Measurements from ENCODE around the gene PDIA2. TPM values are rescaled to one million over a fixed set of nuclear protein-coding genes. Genes with fewer than 3 reads are reported as not detected.

PDIA2 gene
- total and polyA plus RNA-seq, 7 donors = 0.60 to 5.5 (median 0.82) TPM; not detected in 1

Other genes with a start within 250 kb of the PDIA2 start
- gene POLR3K, start 229.6 kb upstream of the PDIA2 start, total RNA-seq = 1 to 10 TPM; 1.7 to 6.4 (median 5.0) TPM
- gene POLR3K, start 229.6 kb upstream of the PDIA2 start, polyA plus RNA-seq = 10 to 100 TPM; 11.4 to 22.1 (median 11.8) TPM
- gene SNRNP25, start 229.3 kb upstream of the PDIA2 start, total RNA-seq = 10 to 100 TPM; 23.0 to 36.5 (median 32.4) TPM
- 10 to 100 TPM; 26.4 to 41.7 (median 38.8) TPM for gene SNRNP25, start 229.3 kb upstream of the PDIA2 start, polyA plus RNA-seq
- 10 to 100 TPM; 16.8 to 42.1 (median 19.6) TPM for gene RHBDF1, start 210.5 kb upstream of the PDIA2 start, total RNA-seq
- gene RHBDF1, start 210.5 kb upstream of the PDIA2 start, polyA plus RNA-seq = 10 to 100 TPM in 1 of 3 donors, 1 to 10 TPM in 2; 6.0 to 22.3 (median 6.0) TPM
- 100 to 1,000 TPM in 2 of 4 donors, 10 to 100 TPM in 2; 74.3 to 118 (median 100.0) TPM for gene MPG, start 204.9 kb upstream of the PDIA2 start, total RNA-seq
- 10 to 100 TPM; 52.2 to 72.7 (median 72.5) TPM for gene MPG, start 204.9 kb upstream of the PDIA2 start, polyA plus RNA-seq
- 10 to 100 TPM; 10.2 to 22.8 (median 15.7) TPM for gene NPRL3, start 144.5 kb upstream of the PDIA2 start, total RNA-seq
- gene NPRL3, start 144.5 kb upstream of the PDIA2 start, polyA plus RNA-seq = 10 to 100 TPM in 1 of 3 donors, 1 to 10 TPM in 2; 4.8 to 22.8 (median 6.2) TPM
- gene HBZ, start 130.5 kb upstream of the PDIA2 start, total RNA-seq = not detected
- gene HBZ, start 130.5 kb upstream of the PDIA2 start, polyA plus RNA-seq = under 1 TPM in 1 of 3 donors, not detected in 2; 0.10 TPM
- not detected for gene HBM, start 117.2 kb upstream of the PDIA2 start, total RNA-seq
- gene HBM, start 117.2 kb upstream of the PDIA2 start, polyA plus RNA-seq = not detected
- 100 to 1,000 TPM in 1 of 4 donors, 1 to 10 TPM in 2, not detected in 1; 3.7 to 109 (median 8.2) TPM for gene HBA2, start 110.3 kb upstream of the PDIA2 start, total RNA-seq
- gene HBA2, start 110.3 kb upstream of the PDIA2 start, polyA plus RNA-seq = 1 to 10 TPM; 4.2 to 7.1 (median 5.3) TPM
- gene HBA1, start 106.5 kb upstream of the PDIA2 start, total RNA-seq = 1 to 10 TPM in 1 of 4 donors, not detected in 3; 4.1 TPM
- gene HBA1, start 106.5 kb upstream of the PDIA2 start, polyA plus RNA-seq = 1 to 10 TPM in 1 of 3 donors, not detected in 2; 1.7 TPM
- not detected for gene HBQ1, start 102.7 kb upstream of the PDIA2 start, total RNA-seq
- under 1 TPM in 1 of 3 donors, not detected in 2; 0.19 TPM for gene HBQ1, start 102.7 kb upstream of the PDIA2 start, polyA plus RNA-seq
- gene LUC7L, start 53.7 kb upstream of the PDIA2 start, total RNA-seq = 100 to 1,000 TPM in 2 of 4 donors, 10 to 100 TPM in 2; 48.9 to 138 (median 88.4) TPM
- 10 to 100 TPM; 21.0 to 58.7 (median 28.2) TPM for gene LUC7L, start 53.7 kb upstream of the PDIA2 start, polyA plus RNA-seq
- gene FAM234A, start 48.3 kb upstream of the PDIA2 start, total RNA-seq = 10 to 100 TPM; 38.3 to 82.5 (median 62.1) TPM
- 10 to 100 TPM; 12.6 to 74.0 (median 25.7) TPM for gene FAM234A, start 48.3 kb upstream of the PDIA2 start, polyA plus RNA-seq
- gene RGS11, start 7.2 kb upstream of the PDIA2 start, total RNA-seq = 10 to 100 TPM in 2 of 4 donors, 1 to 10 TPM in 2; 6.4 to 24.9 (median 9.5) TPM
- 1 to 10 TPM in 2 of 3 donors, under 1 TPM in 1; 0.23 to 4.0 (median 1.8) TPM for gene RGS11, start 7.2 kb upstream of the PDIA2 start, polyA plus RNA-seq
- 1 to 10 TPM; 3.5 to 5.7 (median 5.0) TPM for gene ARHGDIG, start 2.6 kb upstream of the PDIA2 start, total RNA-seq
- 1 to 10 TPM in 2 of 3 donors, not detected in 1; 1.6 to 5.2 TPM for gene ARHGDIG, start 2.6 kb upstream of the PDIA2 start, polyA plus RNA-seq
- gene AXIN1, start 69.6 kb downstream of the PDIA2 start, total RNA-seq = 10 to 100 TPM; 17.9 to 29.9 (median 20.9) TPM
- 10 to 100 TPM; 28.2 to 33.4 (median 30.3) TPM for gene AXIN1, start 69.6 kb downstream of the PDIA2 start, polyA plus RNA-seq
- gene MRPL28, start 87.4 kb downstream of the PDIA2 start, total RNA-seq = 10 to 100 TPM; 49.6 to 77.4 (median 62.0) TPM
- gene MRPL28, start 87.4 kb downstream of the PDIA2 start, polyA plus RNA-seq = 10 to 100 TPM; 74.5 to 95.9 (median 78.4) TPM
- gene PGAP6, start 98.8 kb downstream of the PDIA2 start, total RNA-seq = 10 to 100 TPM; 20.7 to 26.6 (median 22.7) TPM
- 100 to 1,000 TPM in 1 of 3 donors, 10 to 100 TPM in 2; 61.9 to 109 (median 70.3) TPM for gene PGAP6, start 98.8 kb downstream of the PDIA2 start, polyA plus RNA-seq
- gene NME4, start 114.0 kb downstream of the PDIA2 start, total RNA-seq = 100 to 1,000 TPM; 138 to 281 (median 191) TPM
- gene NME4, start 114.0 kb downstream of the PDIA2 start, polyA plus RNA-seq = 10 to 100 TPM; 39.6 to 55.3 (median 46.7) TPM
- gene DECR2, start 118.7 kb downstream of the PDIA2 start, total RNA-seq = 10 to 100 TPM; 15.0 to 21.6 (median 16.4) TPM
- gene DECR2, start 118.7 kb downstream of the PDIA2 start, polyA plus RNA-seq = 10 to 100 TPM; 30.6 to 39.1 (median 31.9) TPM
- gene RAB11FIP3, start 142.5 kb downstream of the PDIA2 start, total RNA-seq = 10 to 100 TPM; 20.0 to 44.9 (median 28.9) TPM
- gene RAB11FIP3, start 142.5 kb downstream of the PDIA2 start, polyA plus RNA-seq = 10 to 100 TPM; 10.6 to 24.1 (median 13.2) TPM
- gene CAPN15, start 244.5 kb downstream of the PDIA2 start, total RNA-seq = 10 to 100 TPM; 10.3 to 24.4 (median 16.9) TPM
- 10 to 100 TPM; 35.4 to 85.8 (median 60.1) TPM for gene CAPN15, start 244.5 kb downstream of the PDIA2 start, polyA plus RNA-seq